HG02759 (cell line): Measurements from ENCODE around the gene TMEM258.

Source experiments
- ATAC-seq: cut with Tn5 transposase; IDR thresholded peaks from one replicate; pipeline ENCODE4 v1.9.1; 2021; ENCODE audit warnings: mild to moderate bottlenecking, moderate library complexity; ENCODE audit not compliant: unreplicated experiment

The TMEM258 gene

DNA sequence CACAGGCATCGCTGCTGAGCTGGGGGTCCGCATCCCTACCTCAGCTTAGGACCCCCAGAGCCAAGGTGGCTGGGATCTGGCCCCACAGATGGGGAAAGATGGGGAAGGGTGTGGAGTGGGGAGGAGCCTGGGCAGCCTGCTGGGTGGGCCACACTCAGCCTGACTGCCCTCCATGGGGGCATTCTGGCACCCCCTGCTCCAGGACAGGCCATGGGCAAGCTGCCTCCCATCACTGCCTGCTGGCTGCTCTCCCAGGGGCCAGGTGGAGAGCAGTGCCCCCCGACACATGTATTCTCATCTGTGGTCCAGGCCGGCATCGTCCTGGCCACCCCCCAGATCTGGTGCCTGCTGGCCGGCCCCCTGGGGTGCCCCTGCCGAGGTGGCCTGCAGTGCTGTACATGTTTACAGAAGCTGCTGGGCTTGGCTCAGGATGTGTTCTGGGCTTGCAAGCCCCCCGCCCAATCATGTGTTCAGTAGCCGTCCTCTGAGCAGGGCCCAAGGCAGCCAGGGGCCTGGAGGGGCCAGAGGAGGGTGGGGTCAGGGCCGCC is 47.7 kb downstream of the TMEM258 start:
- no peak for ATAC-seq

DNA sequence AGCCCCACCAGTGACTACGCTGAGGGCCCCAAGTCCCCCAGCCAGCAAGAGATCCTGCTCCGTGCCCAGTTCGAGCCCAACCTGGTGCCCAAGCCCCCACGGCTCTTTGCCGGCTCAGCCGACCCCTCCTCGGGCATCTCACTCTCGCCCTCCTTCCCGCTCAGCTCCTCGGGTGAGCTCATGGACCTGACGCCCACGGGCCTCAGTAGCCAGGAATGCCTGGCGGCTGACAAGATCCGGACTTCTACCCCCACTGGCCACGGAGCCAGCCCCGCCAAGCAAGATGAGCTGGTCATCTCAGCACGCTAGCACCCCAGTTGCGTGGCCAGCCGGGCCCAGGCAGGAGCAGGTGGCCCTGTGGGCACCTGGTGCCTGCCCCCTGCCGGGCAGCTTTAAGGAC is 48.2 kb downstream of the TMEM258 start:
- no peak for ATAC-seq

GRCh38 chr11:61743486-61744095 is 48.8 kb downstream of the TMEM258 start:
- ATAC-seq: no peak

DNA sequence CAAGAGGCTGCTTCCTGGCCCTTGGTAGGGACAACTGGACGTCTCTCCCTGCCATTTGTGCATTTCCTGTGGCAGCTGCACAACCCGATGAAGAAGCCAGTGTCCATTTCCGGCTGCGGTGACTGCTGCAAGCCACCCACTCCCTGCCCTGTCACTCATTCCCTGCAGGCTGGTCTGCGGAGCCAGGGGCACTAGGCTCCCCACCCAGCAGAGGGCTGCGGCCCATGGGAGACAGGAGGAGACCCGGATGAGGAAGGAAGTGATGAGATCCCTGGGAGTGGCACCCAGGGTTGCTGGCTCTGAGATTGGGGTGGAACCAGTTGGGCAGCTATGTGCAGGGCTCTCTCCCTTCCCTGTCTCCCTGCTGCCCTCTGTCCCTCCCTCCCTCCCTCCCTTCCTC is 50.0 kb downstream of the TMEM258 start:
- no peak for ATAC-seq

DNA sequence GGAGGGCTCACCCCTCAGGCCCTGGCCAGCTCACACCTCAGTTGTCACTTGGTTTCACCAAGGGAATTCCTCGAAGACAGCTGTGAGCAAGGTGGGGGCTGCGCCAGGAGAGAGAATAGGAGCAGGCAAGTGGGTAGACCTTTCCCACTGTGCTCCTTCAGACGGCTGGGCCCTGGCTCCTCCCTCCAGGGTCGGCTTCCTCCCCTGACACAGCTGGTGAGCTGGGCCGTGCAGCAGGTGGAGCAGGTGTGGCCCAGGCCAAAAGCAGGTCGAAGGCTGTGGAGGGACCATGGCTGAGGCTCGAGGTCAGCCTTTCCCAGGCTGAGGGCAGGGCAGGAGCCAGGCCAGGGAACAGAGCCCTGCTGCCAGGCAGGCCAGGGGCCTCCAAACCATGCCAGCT is 52.4 kb downstream of the TMEM258 start:
- no peak for ATAC-seq

GRCh38 chr11:61739413-61739812 is 53.0 kb downstream of the TMEM258 start:
- no peak for ATAC-seq
